K562 (cell line): ENCODE data around the gene ZNF214.

Source experiments
- CTCF ChIP-seq, 3 experiments: IDR thresholded peaks in 2 of 3; conservative IDR thresholded peaks in 1 of 3; 2 replicates each; pipeline ENCODE4 v1.5.1; 2011 to 2012; ENCODE audit warnings: low read length in 3 of 3, mild to moderate bottlenecking in 3 of 3, control low read depth in 2 of 3, improper control_type of control experiment in 1 of 3, inconsistent platforms in 1 of 3, low read depth in 1 of 3, mixed read lengths in 1 of 3, moderate library complexity in 1 of 3; ENCODE audit not compliant: insufficient read depth in 2 of 3
- EHMT2 ChIP-seq: fragments of 450-650 bp; IDR thresholded peaks from 2 replicates; pipeline ENCODE4 v1.6.1; 2018; ENCODE audit warnings: antibody characterized with exemption
- ETS1 ChIP-seq: conservative IDR thresholded peaks from 2 replicates; pipeline ENCODE4 v1.6.1; 2011; ENCODE audit warnings: low read depth, mild to moderate bottlenecking, low read length; ENCODE audit not compliant: control insufficient read depth
- EZH2 ChIP-seq: IDR thresholded peaks from 2 replicates; pipeline ENCODE4 v1.6.1; 2012; ENCODE audit warnings: low read depth, mild to moderate bottlenecking, inconsistent platforms, low read length, borderline replicate concordance
- FOS ChIP-seq: IDR thresholded peaks from 3 replicates; pipeline ENCODE4 v1.6.1; 2011; ENCODE audit not compliant: insufficient read length; ENCODE audit errors: extremely low read depth
- FOSL1 ChIP-seq: fragments of 200-800 bp; sonication (Bioruptor generic); conservative IDR thresholded peaks from 2 replicates; pipeline ENCODE4 v1.6.1; 2016; ENCODE audit warnings: missing genetic modification characterization, missing compliant biosample characterization
- KAT7 ChIP-seq: sonication (generic); formaldehyde crosslinking; IDR thresholded peaks from 2 replicates; pipeline ENCODE4 v1.8.0; 2022; ENCODE audit warnings: missing genetic modification reagents, mild to moderate bottlenecking, borderline replicate concordance
- MAFK ChIP-seq: IDR thresholded peaks from 2 replicates; pipeline ENCODE4 v1.6.1; 2011; ENCODE audit warnings: low read length, improper control_type of control experiment
- NFE2L1 ChIP-seq: fragments of 450-650 bp; IDR thresholded peaks from 2 replicates; pipeline ENCODE4 v1.6.1; 2016; ENCODE audit warnings: missing genetic modification characterization, low read depth, mild to moderate bottlenecking, missing compliant biosample characterization, moderate library complexity, borderline replicate concordance
- POLR2A ChIP-seq: fragments of 450-650 bp; conservative IDR thresholded peaks from 2 replicates; pipeline ENCODE4 v1.6.1; 2016
- RBM34 ChIP-seq: fragments of 200-400 bp; formaldehyde crosslinking; IDR thresholded peaks from 2 replicates; pipeline ENCODE4 v1.6.1; 2018; ENCODE audit warnings: low read length, borderline replicate concordance; ENCODE audit not compliant: insufficient read depth
- RNF219 ChIP-seq: fragments of 250-450 bp; sonication (Bioruptor Pico); IDR thresholded peaks from 2 replicates; pipeline ENCODE4 v1.5.0; 2022; ENCODE audit warnings: mild to moderate bottlenecking
- RREB1 ChIP-seq: fragments of 250-450 bp; sonication (Bioruptor Pico); IDR thresholded peaks from 2 replicates; pipeline ENCODE4 v1.4.0; 2020
- TCF15 ChIP-seq: fragments of 250-450 bp; sonication (Bioruptor Pico); IDR thresholded peaks from 2 replicates; pipeline ENCODE4 v1.8.0; 2022; ENCODE audit warnings: moderate library complexity, mild to moderate bottlenecking, inconsistent platforms

- TF ChIP-seq TCF15 (no peak), RBM34 (no peak), RREB1 (CRISPR knock-in tag) (no peak), CTCF (IDR thresholded peaks at IDR 0.05 in 2 of 3, conservative IDR thresholded peaks at IDR 0.05 in 1 of 3; ENCODE audit: insufficient read depth in 2 of 3, low read depth in 1 of 3, low read length in 3 of 3) (no peak), POLR2A (no peak), NFE2L1 (tag) (no peak), EZH2 (no peak), FOS (no peak), FOSL1 (tag) (no peak), EHMT2 (no peak), RNF219 (CRISPR knock-in tag) (no peak), MAFK (no peak), KAT7 (CRISPR knock-in tag) (no peak), ETS1 (no peak)
These were observed 28.9 kb downstream of the ZNF214 start for GRCh38 chr11:6991227-6991626.
